Tibial artery (tissue), 4 donors: ENCODE data around the gene KRTAP15-1.

ENCODE experiments used
- DNase-seq, 2 donors: peaks; one replicate each; pipeline ENCODE4 v3.0.0-alpha.2; 2019
- H3K27ac ChIP-seq, 2 donors: fragments of 200-600 bp; sonication (generic) in 1 of 2; 1 replicate in 1 of 2; 2 replicates in 1 of 2; pipeline ENCODE4 v1.5.1; 2018 to 2019; ENCODE audit warnings: mild to moderate bottlenecking in 1 of 2
- H3K27me3 ChIP-seq, 2 donors: fragments of 200-600 bp; sonication (generic) in 1 of 2; one replicate each; pipeline versions ENCODE4 v1.5.1 to v1.6.0; 2016 to 2019
- H3K36me3 ChIP-seq, 3 donors: fragments of 200-600 bp; sonication (generic) in 2 of 3; one replicate each; pipeline ENCODE4 v1.5.1; 2016 to 2019; ENCODE audit warnings: mild to moderate bottlenecking in 2 of 3
- H3K4me1 ChIP-seq, 4 donors: fragments of 200-600 bp; sonication (generic) in 2 of 4; 1 replicate in 3 of 4; 2 replicates in 1 of 4; pipeline ENCODE4 v1.5.1; 2016 to 2019
- H3K4me3 ChIP-seq, 2 donors: fragments of 200-600 bp; sonication (generic) in 1 of 2; 1 replicate in 1 of 2; 2 replicates in 1 of 2; pipeline ENCODE4 v1.5.1; 2018 to 2019; ENCODE audit warnings: mild to moderate bottlenecking in 2 of 2
- H3K9me3 ChIP-seq, 3 donors: fragments of 200-600 bp; sonication (generic) in 1 of 3; one replicate each; pipeline ENCODE4 v1.5.1; 2016 to 2019
- intact Hi-C: fragments of 100-400 bp; cut with DNase I; formaldehyde crosslinking; loops from one replicate; pipeline ENCODE4 v1.15.0; 2023; ENCODE audit warnings: low total_unique reads
- TF ChIP-seq, protein P1 (sequence below), 2 experiments: fragments of 200-600 bp in 1 of 2; fragments of 450-650 bp in 1 of 2; IDR thresholded peaks; one replicate each; pipeline ENCODE4 v1.5.1; 2017 to 2019; ENCODE audit warnings: antibody characterized with exemption in 2 of 2, mild to moderate bottlenecking in 1 of 2, moderate library complexity in 1 of 2

Gene KRTAP15-1, protein sequence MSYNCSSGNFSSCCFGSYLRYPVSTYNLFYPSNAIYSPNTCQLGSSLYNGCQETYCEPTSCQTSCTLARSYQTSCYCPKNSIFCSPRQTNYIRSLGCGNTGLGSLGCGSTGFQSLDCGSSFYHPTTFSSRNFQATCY

DNA sequence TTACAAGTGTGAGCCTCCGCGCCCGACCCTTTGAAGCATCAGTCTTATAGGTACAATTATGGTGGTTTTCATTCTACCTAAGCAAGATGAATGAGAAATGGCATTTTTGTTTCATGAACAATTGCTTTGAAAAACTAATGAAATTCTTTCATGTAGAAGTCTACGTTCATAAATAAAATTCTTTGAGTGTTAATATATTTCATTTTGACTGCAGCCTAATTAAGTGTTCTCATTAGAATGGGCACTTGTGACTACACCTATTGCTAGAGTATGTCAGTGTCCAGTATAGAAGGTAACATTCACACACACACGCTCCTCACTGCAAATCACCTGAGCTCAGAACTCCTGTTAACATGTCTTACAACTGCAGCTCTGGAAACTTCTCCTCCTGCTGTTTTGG lies at the start of gene KRTAP15-1:
Gene KRTAP15-1 (plus strand): TSS at position 301 of the 400 bp plus-strand sequence. CDS start 53 bp downstream, at position 354.
- no peak for DNase-seq
- Histone ChIP-seq H3K27ac (no peak within 1 kb of the TSS), H3K9me3 (no peaks in the 10 kb centered on the region), H3K36me3 (no peaks in the 10 kb centered on the region), H3K27me3 (no peaks in the 10 kb centered on the region), H3K4me1 (no peaks in the 10 kb centered on the region), H3K4me3 (no peak within 1 kb of the TSS)
- TF ChIP-seq, protein P1, sequence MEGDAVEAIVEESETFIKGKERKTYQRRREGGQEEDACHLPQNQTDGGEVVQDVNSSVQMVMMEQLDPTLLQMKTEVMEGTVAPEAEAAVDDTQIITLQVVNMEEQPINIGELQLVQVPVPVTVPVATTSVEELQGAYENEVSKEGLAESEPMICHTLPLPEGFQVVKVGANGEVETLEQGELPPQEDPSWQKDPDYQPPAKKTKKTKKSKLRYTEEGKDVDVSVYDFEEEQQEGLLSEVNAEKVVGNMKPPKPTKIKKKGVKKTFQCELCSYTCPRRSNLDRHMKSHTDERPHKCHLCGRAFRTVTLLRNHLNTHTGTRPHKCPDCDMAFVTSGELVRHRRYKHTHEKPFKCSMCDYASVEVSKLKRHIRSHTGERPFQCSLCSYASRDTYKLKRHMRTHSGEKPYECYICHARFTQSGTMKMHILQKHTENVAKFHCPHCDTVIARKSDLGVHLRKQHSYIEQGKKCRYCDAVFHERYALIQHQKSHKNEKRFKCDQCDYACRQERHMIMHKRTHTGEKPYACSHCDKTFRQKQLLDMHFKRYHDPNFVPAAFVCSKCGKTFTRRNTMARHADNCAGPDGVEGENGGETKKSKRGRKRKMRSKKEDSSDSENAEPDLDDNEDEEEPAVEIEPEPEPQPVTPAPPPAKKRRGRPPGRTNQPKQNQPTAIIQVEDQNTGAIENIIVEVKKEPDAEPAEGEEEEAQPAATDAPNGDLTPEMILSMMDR (IDR thresholded peaks at IDR 0.05): no peak
- intact Hi-C loops: no loop called here

DNA sequence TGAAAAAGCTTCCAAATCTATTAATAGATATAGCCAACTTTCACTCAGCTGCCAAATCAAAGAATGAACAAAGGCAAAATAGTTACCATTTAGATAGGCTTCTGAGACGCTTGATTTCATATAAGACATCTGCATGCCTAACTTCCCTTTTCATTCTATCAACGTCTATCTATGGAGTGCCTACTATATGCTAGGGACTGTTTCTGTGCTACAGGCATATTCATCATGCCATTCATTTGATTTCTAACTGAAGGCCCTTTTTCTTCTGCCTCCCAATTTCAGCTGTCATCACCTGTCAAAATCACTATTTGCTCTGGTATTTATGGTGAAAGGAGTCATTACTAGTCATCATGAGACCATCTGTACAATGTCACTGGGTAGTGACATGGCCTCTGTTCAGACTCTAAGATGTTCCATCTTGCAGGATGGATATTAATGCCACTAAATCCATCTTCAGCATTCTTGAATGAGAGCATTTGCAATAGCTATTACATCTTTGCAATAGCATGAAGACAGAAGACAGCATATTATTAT lies 48.5 kb upstream of the KRTAP15-1 start:
- Histone ChIP-seq H3K27me3 (no peaks in the 10 kb centered on the region), H3K4me3 (no peak overlapping the region), H3K4me1 (no peaks in the 10 kb centered on the region), H3K27ac (no peak overlapping the region), H3K9me3 (peaks cover 0 to 10% (median 0%) of the 10 kb centered on the region in 3 donors), H3K36me3 (no peaks in the 10 kb centered on the region)
- DNase-seq: no peak
- TF ChIP-seq, protein P1 (IDR thresholded peaks at IDR 0.05): no peak
- intact Hi-C loops: no loop called here

DNA sequence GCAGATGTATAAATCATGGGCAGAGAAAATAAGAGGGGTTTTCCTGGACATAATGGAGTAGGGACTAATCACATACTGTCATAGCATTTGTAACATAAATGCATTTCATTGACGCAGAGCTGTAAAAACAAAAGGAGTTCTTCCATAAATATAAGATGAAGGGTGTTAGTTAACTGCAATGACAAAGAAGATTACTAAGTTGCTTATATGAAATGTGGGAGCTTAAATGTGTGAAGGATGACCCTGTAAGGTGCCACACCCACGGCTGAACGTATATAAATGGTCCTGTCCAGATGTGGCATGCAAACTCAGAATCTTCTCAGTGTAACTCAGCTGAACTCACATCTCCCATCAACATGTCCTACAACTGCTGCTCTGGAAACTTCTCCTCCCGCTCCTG lies 44.3 kb upstream of the KRTAP15-1 start, which contains the start of gene KRTAP13-1:
Gene KRTAP13-1 (plus strand): TSS at position 301 of the 400 bp plus-strand sequence. CDS start 56 bp downstream, at position 357.
- H3K4me1 ChIP-seq: no peaks in the 10 kb centered on the region
- intact Hi-C loops: no loop called here
- no peaks in the 10 kb centered on the region for H3K27me3 ChIP-seq
- peaks cover 0 to 5% (median 0%) of the 10 kb centered on the region in 3 donors for H3K9me3 ChIP-seq
- H3K36me3 ChIP-seq: no peaks in the 10 kb centered on the region
- H3K4me3 ChIP-seq: no peak within 1 kb of the TSS
- TF ChIP-seq, protein P1 (IDR thresholded peaks at IDR 0.05): no peak
- DNase-seq: no peak
- H3K27ac ChIP-seq: no peak within 1 kb of the TSS

DNA sequence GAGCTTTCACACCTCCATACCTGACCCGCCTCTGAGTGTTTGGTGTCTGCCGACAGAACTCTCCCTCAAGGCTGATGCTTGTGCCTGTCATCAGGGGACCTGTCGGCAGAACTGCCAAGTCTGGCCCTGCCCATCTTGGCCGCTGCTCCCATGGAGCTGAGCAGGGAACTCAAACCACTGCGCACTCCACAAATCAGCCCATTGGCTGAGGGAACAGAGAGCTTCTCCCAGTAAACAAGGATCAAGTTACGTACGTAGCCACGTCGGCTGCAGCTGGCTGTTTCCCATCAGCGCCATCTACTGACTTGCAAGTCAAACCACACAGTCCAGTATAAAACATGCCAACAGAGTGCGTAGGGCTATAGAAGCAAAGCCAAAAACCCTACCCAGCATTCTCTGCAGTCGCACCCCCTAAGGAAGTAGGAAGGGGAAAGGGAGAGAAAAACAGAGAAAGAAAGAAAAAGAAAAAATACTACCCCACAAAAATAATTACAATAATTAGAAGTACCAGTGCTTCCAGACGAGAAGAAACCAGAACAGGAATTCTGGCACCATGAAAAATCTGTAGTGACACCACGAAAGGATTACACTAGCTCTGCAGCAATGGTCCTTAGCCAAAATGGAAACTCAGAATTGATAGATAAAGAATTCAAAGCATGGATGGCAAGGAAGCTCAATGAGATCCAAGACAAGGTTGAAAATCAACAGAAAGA lies 31.1 kb upstream of the KRTAP15-1 start:
- no peaks in the 10 kb centered on the region for H3K36me3 ChIP-seq
- no peak overlapping the region for H3K4me3 ChIP-seq
- no peak overlapping the region for H3K27ac ChIP-seq
- no peaks in the 10 kb centered on the region for H3K27me3 ChIP-seq
- TF ChIP-seq, protein P1 (IDR thresholded peaks at IDR 0.05): peak; percentile 28 to 38
- H3K4me1 ChIP-seq: no peaks in the 10 kb centered on the region
- intact Hi-C loops: no loop called here
- DNase-seq: no peak
- no peaks in the 10 kb centered on the region for H3K9me3 ChIP-seq

DNA sequence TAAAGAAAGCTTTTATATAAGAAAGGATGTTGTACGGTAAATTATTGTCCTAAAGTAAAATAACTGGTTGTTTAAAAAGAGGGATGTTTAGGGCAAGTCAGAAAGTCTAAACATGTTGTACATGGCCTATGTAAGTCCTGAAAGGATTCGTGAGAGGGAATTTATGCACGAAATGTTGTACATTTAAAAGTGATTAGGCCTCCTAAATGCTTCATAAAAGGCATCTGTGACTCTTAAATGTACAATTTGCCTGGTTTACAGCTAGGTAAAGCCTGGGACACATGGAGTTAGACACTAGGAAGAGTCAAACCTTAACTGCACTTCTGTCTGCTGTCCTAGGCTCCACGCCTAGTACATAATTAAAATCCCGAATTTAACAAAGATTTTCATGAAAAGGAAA lies 24.1 kb upstream of the KRTAP15-1 start:
- Histone ChIP-seq H3K9me3 (no peaks in the 10 kb centered on the region), H3K36me3 (no peaks in the 10 kb centered on the region), H3K27ac (no peak overlapping the region), H3K27me3 (no peaks in the 10 kb centered on the region), H3K4me3 (no peak overlapping the region), H3K4me1 (no peaks in the 10 kb centered on the region)
- no peak for DNase-seq
- TF ChIP-seq, protein P1 (IDR thresholded peaks at IDR 0.05): no peak
- intact Hi-C loops: no loop called here
